Small intestine (tissue), 16 donors: ENCODE results near the gene LRRC55. TPM values are rescaled to one million over a fixed set of nuclear protein-coding genes. Genes with fewer than 3 reads are reported as not detected.

Source experiments
- DNase-seq, 2 donors: peaks; one replicate each; pipeline versions ENCODE4 v3.0.0 to v3.0.0-alpha.2; 2013
- FAIRE-seq: peaks from 2 replicates; lab custom pipeline; 2012; peaks lifted over from hg19 to GRCh38; lab: Jason Lieb, UNC
- H3K27ac ChIP-seq, 3 donors: one replicate each; pipeline ENCODE4 v1.5.1; 2013; ENCODE audit warnings: low read length in 2 of 3, mild to moderate bottlenecking in 2 of 3, control low read depth in 1 of 3, inconsistent platforms in 1 of 3, low read depth in 1 of 3, moderate library complexity in 1 of 3
- H3K27me3 ChIP-seq, 3 donors: one replicate each; pipeline ENCODE4 v1.6.1; 2013; ENCODE audit warnings: low read length in 3 of 3, inconsistent platforms in 1 of 3; ENCODE audit not compliant: control insufficient read depth in 3 of 3, insufficient read depth in 3 of 3
- H3K36me3 ChIP-seq, 3 donors: one replicate each; pipeline ENCODE4 v1.6.1; 2013; ENCODE audit warnings: low read length in 3 of 3, inconsistent platforms in 1 of 3, low read depth in 1 of 3, mild to moderate bottlenecking in 1 of 3, moderate library complexity in 1 of 3; ENCODE audit not compliant: control insufficient read depth in 3 of 3, insufficient read depth in 2 of 3
- H3K4me1 ChIP-seq, 3 donors: one replicate each; pipeline ENCODE4 v1.6.1; 2013; ENCODE audit warnings: low read length in 2 of 3, inconsistent platforms in 1 of 3, low read depth in 1 of 3, mild to moderate bottlenecking in 1 of 3, moderate library complexity in 1 of 3; ENCODE audit not compliant: control insufficient read depth in 3 of 3, insufficient read depth in 2 of 3
- H3K4me3 ChIP-seq, 3 donors: one replicate each; pipeline ENCODE4 v1.5.1; 2013; ENCODE audit warnings: low read length in 3 of 3, control low read depth in 1 of 3, inconsistent platforms in 1 of 3, low read depth in 1 of 3, mild to moderate bottlenecking in 1 of 3, moderate library complexity in 1 of 3
- H3K9me3 ChIP-seq, 2 donors: one replicate each; pipeline ENCODE4 v1.6.1; 2013; ENCODE audit warnings: low read depth in 1 of 2, low read length in 1 of 2; ENCODE audit not compliant: control insufficient read depth in 2 of 2, insufficient read depth in 1 of 2
- WGBS, 3 donors: extraction: QIAGEN DNeasy Blood & Tissue Kit; methylation state at CpG; one replicate each; pipeline ENCODE4 v1.1.7; 2013; 5-methylcytosine and 5-hydroxymethylcytosine counted together
- long read RNA-seq, 10 donors: transcript quantifications; one replicate each; lab custom pipeline, GENCODE V29; 2026
- polyA plus RNA-seq, 4 donors: library from polyadenylated mRNA; stranded (reverse) in 3 of 4; unstranded in 1 of 4; fragments of 200-250 nt in 3 of 4; fragments of 120-200 nt in 1 of 4; gene quantifications; one replicate each; pipeline versions ENCODE4 v1.2.1 to v1.2.3, GENCODE V29; 2013
- donor health status: healthy with polysubstance abuse.
- donor health status: control.
- donor health status: control.
- donor health status: Bipolar disorder and iron deficiency.
- donor health status: healthy.

Gene LRRC55
- 1 to 10 TPM in 1 of 4 donors, under 1 TPM in 1, not detected in 2; 0.44 to 1.6 TPM for polyA plus RNA-seq
- long read RNA-seq, donor 1, result 0 reads
- long read RNA-seq, donor 2, result 0 reads
- long read RNA-seq, donor 3, full-length matches to known transcripts, result 1 of 1 reads
- long read RNA-seq, donor 3, partial matches to known transcripts, result 0 of 1 reads
- long read RNA-seq, donor 3, other reads (novel, unspliced or antisense), result 0 of 1 reads
- long read RNA-seq, donor 4, result 0 reads
- long read RNA-seq, donor 5, result 0 reads
- long read RNA-seq, donor 6, result 0 reads
- long read RNA-seq, donor 7, result 0 reads
- long read RNA-seq, donor 8, result 0 reads
- long read RNA-seq, donor 9, result 0 reads
- long read RNA-seq, donor 10, full-length matches to known transcripts, result 3 of 3 reads
- long read RNA-seq, donor 10, partial matches to known transcripts, result 0 of 3 reads
- long read RNA-seq, donor 10, other reads (novel, unspliced or antisense), result 0 of 3 reads

GRCh38 chr11:57181678-57182305, at the start of gene LRRC55:
LRRC55 (plus strand) TSS chr11:57181953; CDS start chr11:57182023, 70 bp downstream.
- Histone ChIP-seq H3K36me3 (no peaks in the 10 kb centered on the region), H3K9me3 (no peaks in the 10 kb centered on the region), H3K27me3 (peaks cover 2 to 25% (median 3%) of the 10 kb centered on the region in 3 donors), H3K4me1 (no peaks in the 10 kb centered on the region), H3K27ac (no peak within 1 kb of the TSS), H3K4me3 (no peak within 1 kb of the TSS)
- DNase-seq (no peak), FAIRE-seq (no peak)
- 79 to 81% (median 79%) methylated on average over 15 of the region's 15 CpGs for WGBS, 3 donors

GRCh38 chr11:57133366-57134038, 48.3 kb upstream of the LRRC55 start:
- no peak overlapping the region for H3K4me3 ChIP-seq
- H3K27ac ChIP-seq, result no peak overlapping the region
- H3K4me1 ChIP-seq, result no peaks in the 10 kb centered on the region
- 76 to 87% (median 77%) methylated on average over 3 of the region's 3 CpGs for whole genome bisulfite sequencing, 3 donors
- no peaks in the 10 kb centered on the region for H3K9me3 ChIP-seq
- FAIRE-seq (no peak), DNase-seq (no peak)
- no peaks in the 10 kb centered on the region for H3K36me3 ChIP-seq
- H3K27me3 ChIP-seq, result no peaks in the 10 kb centered on the region

- H3K4me3 ChIP-seq, result no peak overlapping the region
- H3K4me1 ChIP-seq, result no peaks in the 10 kb centered on the region
- no peak for FAIRE-seq
- no peaks in the 10 kb centered on the region for H3K36me3 ChIP-seq
- H3K27me3 ChIP-seq, result no peaks in the 10 kb centered on the region
- no peak for DNase-seq
- H3K9me3 ChIP-seq, result no peaks in the 10 kb centered on the region
- H3K27ac ChIP-seq, result no peak overlapping the region
- 5 to 33% (median 7%) methylated on average over 1 of the region's 1 CpG for WGBS, 3 donors
Observed at GRCh38 chr11:57134284-57134683, 47.5 kb upstream of the LRRC55 start.

- Histone ChIP-seq H3K9me3 (no peaks in the 10 kb centered on the region), H3K27me3 (no peaks in the 10 kb centered on the region), H3K4me1 (no peaks in the 10 kb centered on the region), H3K4me3 (no peak overlapping the region), H3K27ac (no peak overlapping the region), H3K36me3 (no peaks in the 10 kb centered on the region)
- no peak for DNase-seq
- no peak for FAIRE-seq
- 97% methylated on average over 3 of the region's 3 CpGs for WGBS, 3 donors
Observed at GRCh38 chr11:57135020-57135751, 46.6 kb upstream of the LRRC55 start.

GRCh38 chr11:57140568-57140967, 41.2 kb upstream of the LRRC55 start:
- WGBS, 3 donors, result 39 to 63% (median 46%) methylated on average over 2 of the region's 2 CpGs
- no peak for DNase-seq
- Histone ChIP-seq H3K27me3 (peaks cover 0 to 4% (median 0%) of the 10 kb centered on the region in 3 donors), H3K36me3 (no peaks in the 10 kb centered on the region), H3K9me3 (no peaks in the 10 kb centered on the region), H3K4me1 (no peaks in the 10 kb centered on the region), H3K4me3 (no peak overlapping the region), H3K27ac (no peak overlapping the region)
- no peak for FAIRE-seq

- WGBS, 3 donors, result 64 to 76% (median 70%) methylated on average over 4 of the region's 4 CpGs
- Histone ChIP-seq H3K4me3 (no peak overlapping the region), H3K9me3 (no peaks in the 10 kb centered on the region), H3K27ac (no peak overlapping the region), H3K36me3 (no peaks in the 10 kb centered on the region), H3K4me1 (no peaks in the 10 kb centered on the region), H3K27me3 (peaks cover 0 to 4% (median 0%) of the 10 kb centered on the region in 3 donors)
- DNase-seq (no peak), FAIRE-seq (no peak)
Observed at GRCh38 chr11:57143459-57143858, 38.3 kb upstream of the LRRC55 start.

GRCh38 chr11:57144075-57144474, 37.7 kb upstream of the LRRC55 start:
- WGBS, 3 donors, result 49 to 66% (median 59%) methylated on average over 5 of the region's 5 CpGs
- FAIRE-seq (no peak), DNase-seq (no peak)
- no peaks in the 10 kb centered on the region for H3K9me3 ChIP-seq
- H3K27ac ChIP-seq, result no peak overlapping the region
- peaks cover 0 to 4% (median 0%) of the 10 kb centered on the region in 3 donors for H3K27me3 ChIP-seq
- H3K36me3 ChIP-seq, result no peaks in the 10 kb centered on the region
- H3K4me3 ChIP-seq, result no peak overlapping the region
- H3K4me1 ChIP-seq, result no peaks in the 10 kb centered on the region
